ENCODE measurements around the gene CD9.

- no peak for TF ChIP-seq CTCF (IDR thresholded peaks at IDR 0.05)
- no peak for TF ChIP-seq POLR2AphosphoS5 (IDR thresholded peaks at IDR 0.05)
- no peak for TF ChIP-seq POLR2A (IDR thresholded peaks at IDR 0.05)
Observed at GRCh38 chr12:6216581-6216980, 16.4 kb downstream of the CD9 start.

Measured in breast epithelium (tissue), 3 donors.